ENCODE measurements around the gene SENP8.
"Not testable (repeated sequence)": the region's sequence is repeated elsewhere in the genome, so short reads cannot be mapped to it uniquely, and the experiment has no call there.

The SENP8 gene

DNA sequence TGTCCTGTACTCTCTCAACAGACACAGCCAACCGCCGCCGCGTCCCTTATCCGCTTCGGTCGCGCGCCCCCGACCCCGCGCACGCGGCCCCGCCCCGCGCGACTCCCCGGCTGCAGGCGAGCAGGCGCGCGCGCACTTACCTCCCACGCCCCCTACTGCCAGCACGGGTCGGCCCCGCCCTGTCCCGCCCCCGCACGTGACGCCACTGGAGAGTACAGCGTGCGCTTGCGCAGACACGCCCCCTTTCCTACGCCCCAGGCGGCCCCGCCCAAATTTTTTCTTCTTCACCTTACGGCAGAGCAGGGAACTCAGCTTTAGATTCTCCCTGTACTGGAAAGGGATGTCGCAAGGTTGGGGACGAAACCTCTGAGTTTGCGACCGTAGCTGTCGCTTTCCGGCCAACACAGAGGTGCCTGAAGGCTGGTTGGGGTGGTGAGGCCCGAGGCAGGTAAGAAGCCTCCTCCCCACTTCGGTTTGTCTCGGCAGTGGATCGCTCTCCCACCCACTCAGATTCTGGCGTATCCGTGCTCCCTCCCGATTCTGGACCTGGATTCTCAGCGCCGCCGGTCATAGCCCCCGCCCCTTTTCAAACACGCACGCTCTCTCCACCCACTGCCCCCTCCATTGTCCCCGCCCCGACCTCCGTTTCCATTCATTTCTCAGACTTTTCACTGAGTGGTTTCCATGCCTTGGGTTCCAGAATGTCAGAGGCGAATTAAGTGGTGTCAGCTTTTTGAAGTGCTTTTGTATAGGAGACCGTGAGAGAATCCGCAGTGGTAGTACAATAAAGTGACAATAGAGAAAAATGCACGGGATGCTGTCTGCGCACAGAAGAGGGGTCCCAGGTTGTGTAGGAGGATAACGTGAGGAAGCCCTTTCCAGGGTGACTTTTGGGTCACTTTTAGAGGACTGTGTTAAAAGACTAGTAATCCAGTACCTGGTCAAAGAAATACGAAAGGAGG, at the start of gene SENP8, which contains the start of gene MYO9A:
Gene SENP8 (plus strand): TSS at position 387 of the 962 bp plus-strand sequence. CDS start 21,221 bp downstream, outside the sequence.
Gene MYO9A (minus strand): TSS at position 134 of the 962 bp plus-strand sequence. CDS start 71,587 bp downstream, outside the sequence.
- DNase-seq: peak; percentile 98

DNA sequence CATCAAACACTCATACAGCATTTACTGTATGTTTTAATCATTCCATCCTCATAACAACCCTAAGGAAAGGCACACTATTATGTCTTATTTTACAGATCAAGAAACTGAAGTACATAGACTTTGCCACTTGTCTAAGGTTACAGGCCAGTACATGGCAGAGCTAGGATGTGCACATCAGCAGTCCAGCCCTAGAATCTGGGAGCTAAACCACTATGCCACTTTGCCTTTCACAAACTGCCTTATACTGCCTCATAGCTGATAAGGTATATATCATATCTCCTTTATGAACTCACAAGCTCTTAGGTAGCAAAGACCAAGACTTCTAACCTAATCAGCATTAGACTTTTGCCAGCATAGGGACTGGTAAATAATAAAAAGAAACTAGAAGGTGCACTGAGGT, 49.3 kb upstream of the SENP8 start:
- no peak for DNase-seq

DNA sequence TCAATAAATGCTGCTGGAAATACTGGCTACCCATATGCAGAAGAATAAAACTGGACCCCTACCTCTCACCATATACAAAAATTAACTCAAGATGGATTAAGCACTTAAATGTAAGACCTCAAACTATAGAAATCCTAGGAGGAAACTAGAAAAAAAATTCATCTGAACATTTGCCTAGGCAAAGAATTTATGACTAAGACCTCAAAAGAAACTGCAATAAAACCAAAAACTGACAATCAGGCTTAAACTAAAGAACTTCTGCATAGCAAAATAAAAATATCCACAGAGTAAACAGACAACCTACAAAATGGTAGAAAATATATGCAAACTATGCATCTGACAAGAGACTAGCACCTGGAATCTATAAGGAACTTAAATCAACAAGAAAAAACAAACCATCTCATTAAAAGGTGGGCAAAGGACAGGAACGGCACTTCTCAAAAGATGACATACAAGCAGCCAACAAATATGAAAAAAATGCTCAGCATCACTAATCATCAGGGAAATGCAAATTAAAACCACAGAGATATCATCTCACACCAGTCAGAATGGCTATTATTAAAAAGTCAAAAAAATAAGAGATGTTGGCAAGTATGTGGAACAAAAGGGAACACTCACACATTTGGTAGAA, 47.3 kb upstream of the SENP8 start:
- DNase-seq: no peak

DNA sequence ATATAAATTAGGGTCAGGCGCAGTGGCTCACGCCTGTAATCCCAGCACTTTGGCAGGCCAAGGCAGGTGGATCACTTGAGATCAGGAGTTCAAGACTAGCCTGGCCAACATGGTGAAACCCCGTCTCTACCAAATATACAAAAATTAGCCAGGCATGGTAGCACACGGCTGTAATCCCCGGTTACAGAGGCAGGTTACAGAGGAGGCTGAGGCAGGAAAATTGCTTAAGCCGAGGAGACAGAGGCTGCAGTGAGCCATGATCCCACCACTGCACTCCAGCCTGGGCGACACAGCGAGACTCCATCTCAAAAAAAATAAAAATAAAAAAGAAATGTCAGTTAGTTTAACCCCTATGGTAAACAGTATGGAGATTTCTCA, 46.8 kb upstream of the SENP8 start:
- DNase-seq: not testable (repeated sequence)

DNA sequence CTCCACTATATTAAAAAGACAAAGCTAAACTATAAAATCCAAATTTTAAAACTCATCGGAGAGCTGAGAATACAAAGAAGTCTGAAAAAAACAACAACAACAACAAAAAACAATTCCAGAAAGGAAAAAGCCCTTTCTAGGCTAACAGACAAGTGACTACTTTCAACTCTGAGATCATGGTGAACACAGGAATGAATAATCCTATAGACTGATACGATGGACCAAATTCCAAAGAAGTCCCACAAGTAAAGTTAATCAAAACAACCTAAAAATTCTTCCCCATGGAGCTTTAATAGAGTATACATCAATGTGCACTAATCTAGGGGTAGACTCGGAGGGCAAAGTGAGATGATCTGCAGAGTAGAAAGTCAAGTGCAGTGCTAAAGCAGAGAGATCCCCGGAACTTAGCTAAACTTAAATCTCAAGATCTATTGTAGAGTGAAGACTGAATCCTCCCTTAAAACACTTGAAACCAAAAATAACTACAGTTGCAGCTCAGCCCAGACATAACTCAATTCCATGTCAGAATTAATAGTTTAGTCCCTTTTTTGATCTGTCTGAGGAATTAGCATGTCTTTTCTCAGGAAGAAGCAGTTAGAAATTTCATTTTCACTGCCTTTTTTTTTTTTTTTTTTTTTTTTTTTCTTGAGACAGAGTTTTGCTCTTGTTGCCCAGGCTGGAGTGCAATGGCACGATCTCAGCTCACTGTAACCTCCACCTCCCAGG, 43.7 kb upstream of the SENP8 start:
- no peak for DNase-seq

DNA sequence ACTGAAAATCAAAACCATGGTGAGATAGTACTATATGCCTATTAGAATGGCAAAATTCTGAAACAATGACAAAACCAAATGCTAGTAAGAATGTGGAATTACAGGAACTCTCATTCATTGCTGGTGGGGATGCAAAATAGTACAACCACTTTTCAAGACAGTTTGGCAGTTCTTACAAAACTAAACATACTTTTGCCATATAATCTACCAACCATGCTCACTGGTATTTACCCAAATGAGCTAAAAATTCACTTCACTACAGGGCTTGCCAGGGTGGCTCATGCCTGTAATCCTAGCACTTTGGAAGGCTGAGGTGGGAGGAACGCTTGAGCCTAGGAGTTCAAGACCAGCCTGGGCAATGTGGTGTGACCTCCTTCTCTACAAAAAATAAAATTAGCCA, 40.3 kb upstream of the SENP8 start:
- DNase-seq: no peak

DNA sequence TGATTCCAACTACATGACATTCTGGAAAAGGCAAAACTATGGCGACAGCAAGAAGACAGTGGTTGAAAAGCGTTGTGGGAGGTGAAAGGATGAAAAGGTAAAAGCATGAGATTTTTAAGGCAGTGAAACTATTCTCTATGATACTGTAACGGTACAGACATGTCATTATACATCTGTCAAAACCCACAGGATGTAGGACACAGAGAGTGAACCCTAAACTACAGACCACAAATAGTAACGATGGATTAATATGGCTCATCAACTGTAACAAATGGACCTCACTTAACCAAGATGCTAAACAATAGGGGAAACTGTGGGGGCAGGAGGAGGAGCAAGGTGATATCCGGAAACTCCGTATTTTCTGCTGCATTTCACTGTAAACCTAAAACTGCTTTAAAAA, 39.3 kb upstream of the SENP8 start:
- DNase-seq: no peak

DNA sequence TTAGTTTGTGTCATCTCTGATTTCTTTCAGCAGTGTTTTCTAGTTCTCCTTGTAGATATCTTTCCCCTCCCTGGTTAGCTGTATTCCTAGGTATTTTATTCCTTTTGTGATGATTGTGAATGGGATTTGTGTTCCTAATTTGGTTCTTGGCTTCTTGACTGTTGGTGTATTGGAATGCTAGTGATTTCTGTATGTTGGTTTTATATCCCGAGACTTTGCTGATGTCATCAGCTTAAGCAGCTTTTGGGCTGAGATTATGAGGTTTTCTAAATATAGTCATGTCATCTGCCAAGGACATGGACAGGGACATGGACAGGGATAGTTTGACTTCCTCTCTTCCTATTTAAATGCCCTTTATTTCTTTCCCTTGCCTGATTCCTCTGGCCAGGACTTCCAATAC, 36.0 kb upstream of the SENP8 start:
- no peak for DNase-seq

DNA sequence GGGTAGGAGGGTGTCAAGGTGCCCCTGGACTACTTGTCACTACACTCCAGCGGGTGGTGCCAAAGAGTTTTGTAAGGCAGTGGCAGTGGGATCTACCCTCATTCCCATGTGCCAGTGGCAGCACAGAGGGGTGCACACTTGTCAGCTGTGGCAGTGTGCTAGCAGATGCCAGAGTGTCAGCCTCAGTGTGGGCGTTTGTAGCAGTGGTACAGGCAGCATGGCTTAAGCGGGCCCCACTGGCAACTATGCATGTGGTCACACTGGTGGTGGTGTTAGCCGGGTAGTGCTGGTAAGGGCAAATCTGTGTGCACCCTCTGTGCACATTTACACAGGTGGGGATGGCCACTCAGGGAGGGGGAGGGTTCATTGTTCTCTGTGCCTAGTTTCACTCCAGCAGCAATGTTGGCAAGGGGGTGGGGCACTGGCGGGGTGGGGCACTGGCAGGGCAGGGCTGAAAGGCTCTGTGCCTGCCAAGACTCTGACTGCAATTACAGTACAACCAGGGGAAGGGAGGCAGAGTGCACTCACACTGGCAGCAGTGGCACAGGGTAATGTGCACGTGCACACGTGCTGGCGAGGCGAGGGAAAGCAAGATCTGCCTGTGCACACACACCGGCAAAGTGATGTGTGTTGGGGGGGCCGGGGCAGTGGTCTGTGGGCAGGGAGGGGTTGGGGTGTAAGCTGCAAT, 32.0 kb upstream of the SENP8 start:
- DNase-seq: no peak

DNA sequence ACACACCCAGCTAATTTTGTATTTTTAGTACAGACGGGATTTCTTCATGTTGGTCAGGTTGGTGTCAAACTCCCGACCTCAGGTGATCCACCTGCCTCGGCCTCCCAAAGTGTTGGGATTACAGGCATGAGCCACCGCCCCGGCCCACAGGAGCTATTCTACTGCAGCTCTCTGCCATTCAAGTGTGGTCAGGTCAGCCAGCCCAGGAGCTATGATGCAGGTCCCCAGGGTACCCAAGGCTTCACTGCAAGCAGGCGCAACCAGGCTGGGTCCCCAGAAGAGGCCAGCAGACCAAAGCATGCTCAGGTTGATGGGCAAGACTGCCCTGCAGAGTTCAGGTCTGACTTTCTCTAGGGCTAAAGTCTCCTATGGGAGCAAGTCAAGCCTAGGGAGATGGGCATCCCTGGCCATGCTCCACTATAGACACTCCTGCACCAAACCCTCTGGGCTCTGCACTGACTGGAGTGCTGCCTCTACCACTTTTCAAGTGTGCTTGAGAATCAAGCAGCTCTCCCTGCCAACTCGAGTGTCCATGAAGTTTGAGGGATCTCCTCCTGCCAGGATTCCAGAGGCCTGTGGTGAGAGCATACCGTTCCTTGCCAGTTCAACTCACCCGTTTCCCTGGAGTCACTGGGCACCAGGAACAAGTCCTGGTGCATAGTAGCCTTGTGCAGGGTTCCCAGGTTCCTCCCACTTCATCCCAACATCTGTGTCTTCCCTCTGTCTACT, 31.1 kb upstream of the SENP8 start:
- DNase-seq: no peak

DNA sequence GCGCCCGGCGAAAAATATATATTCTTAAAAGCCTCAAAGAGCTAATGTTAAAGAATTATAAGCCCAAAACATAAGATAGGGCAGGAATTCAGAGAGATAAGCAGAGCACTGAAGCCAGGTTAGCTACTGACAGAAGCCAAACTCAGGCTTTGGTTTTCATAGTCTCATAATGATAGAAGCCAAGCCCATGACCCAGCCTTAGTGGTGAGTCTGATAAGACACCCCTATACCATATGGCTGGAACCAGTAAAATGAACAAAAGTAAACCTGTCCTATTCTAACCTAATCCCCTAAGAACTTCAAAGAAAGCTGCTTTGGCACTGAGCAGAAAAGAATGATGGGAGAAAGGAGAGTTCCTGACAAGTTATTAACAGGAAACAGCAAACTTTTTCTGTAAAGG, 26.2 kb upstream of the SENP8 start:
- no peak for DNase-seq

DNA sequence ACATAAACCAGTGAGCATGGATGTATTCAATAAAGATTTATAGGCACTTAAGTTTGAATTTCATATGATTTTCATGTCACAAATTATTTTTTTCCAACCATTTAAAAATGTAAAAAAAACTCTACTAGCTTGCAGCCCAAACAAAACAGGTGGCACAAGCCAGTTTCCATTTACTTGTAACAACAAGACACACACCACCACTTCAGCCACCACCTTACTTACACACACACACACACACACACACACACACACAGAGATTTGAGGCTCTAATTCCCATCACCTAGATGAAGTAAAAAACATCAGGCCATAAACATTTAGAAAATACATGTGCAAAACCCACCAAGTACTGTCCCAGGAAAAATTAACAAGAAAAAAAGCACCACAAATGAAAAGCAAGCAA, 25.5 kb upstream of the SENP8 start:
- no peak for DNase-seq

DNA sequence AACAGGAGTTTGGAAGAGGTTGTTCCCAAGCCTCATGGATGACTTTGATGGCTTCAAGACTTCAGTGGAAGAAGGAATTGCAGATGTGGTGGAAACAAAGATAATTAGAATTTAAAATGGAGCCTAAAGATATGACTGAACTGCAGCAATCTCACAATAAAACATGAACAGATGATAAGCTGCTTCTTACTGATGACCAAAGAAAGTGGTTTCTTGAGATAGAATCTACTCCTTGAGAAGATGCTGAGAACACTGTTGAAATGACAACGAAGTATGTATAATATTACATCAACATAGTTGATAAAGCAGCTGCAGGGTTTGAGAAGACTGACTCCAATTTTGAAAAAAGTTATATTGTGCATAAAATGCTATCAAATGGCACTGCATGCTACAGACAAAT, 21.4 kb upstream of the SENP8 start:
- DNase-seq: no peak

DNA sequence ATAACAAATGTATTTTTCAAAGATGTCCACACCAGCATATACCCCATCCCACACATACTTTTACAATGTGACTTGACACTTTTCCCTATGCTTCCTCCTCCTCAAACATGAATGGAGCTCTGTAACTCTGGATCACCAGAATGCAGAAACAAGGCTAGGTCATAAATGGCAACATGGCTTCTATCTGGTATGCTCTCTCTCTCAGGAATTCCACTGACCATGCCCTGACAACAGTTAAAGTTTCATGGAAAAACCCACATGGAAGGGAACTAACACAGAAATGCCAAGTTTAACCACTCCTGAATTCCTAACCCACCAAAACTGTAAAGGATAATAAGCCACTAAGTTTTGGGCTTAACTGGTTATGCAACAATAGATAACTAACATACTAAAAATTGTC, 20.2 kb upstream of the SENP8 start:
- no peak for DNase-seq

DNA sequence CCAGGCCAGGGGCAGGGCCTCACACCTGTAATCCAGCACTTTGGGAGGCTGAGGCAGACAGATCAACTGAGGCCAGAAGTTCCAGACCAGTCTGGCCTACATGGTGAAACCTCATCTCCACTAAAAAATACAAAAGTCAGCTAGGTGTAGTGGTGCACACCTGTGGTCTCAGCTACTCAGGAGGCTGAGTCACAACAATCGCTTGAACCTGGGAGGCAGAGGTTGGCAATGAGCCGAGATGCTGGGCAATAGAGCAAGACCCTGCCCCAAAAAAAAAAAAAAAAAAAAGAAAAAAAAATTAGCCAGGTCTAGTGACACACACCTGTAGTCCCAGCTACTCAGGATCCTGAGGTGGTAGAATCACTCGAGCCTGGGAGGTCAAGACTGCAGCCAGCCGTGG, 19.0 kb upstream of the SENP8 start:
- DNase-seq: no peak

DNA sequence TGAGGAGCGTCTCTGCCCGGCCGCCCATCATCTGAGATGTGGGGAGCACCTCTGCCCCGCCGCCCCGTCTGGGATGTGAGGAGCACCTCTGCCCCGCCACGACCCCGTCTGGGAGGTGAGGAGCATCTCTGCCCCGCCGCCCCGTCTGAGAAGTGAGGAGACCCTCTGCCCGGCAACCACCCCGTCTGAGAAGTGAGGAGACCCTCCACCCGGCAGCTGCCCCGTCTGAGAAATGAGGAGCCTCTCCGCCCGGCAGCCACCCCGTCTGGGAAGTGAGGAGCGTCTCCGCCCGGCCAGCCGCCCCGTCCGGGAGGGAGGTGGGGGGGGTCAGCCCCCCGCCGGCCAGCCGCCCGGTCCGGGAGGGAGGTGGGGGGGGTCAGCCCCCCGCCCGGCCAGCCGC, 17.7 kb upstream of the SENP8 start:
- not testable (repeated sequence) for DNase-seq

DNA sequence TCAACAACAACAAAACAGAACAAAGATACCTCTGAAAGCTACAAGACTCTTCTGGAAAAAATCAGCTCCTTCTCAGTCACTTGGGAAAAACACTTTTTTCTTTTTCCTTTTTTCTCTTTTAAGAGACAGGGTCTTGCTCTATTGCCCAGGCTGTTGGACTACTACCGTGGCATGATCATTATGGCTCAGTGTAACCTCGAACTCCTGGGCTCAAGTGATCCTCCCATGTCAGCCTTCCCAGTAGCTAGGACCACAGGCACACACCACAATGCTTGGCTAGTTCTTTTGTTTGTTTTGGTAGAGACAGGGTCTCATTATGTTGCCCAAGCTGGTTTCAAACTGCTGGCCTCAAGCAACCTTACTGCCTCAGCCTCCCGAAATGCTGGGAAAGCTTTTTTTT, 13.1 kb upstream of the SENP8 start:
- DNase-seq: no peak

DNA sequence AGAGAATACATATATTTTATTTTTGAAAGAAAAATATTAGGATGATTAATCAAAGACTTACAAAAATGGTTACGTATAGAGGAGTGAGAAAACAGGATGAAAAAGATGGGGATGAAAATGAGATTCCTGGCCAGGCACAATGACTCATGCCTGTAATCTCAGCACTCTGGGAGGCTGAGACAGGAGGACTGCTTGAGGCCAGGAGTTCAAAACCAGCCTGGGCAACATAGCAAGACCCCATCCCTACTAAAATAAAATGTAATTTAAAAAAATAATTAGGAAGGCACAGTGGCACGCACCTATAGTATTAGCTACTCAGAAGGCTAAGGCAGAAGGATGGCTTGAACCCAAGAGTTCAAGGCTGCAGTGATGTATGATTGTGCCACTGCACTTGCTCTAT, 12.1 kb upstream of the SENP8 start:
- DNase-seq: no peak

DNA sequence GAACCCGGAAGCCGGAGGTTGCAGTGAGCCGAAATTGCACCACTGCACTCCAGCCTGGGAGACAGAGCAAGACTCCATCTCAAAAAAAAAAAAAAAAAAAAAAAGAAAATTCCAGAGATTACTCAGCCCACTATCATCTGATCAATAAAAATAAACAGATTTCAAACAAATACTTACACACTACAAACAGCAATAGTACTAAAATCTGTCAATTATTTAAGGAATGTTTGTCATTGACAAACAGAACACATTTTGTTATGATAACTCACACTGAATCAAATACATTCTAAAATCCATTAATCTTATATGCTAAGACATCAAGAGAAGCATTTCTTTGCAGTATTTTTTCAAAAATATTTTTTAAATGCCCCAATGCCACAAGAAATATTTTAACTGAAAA, 7.8 kb upstream of the SENP8 start:
- no peak for DNase-seq

DNA sequence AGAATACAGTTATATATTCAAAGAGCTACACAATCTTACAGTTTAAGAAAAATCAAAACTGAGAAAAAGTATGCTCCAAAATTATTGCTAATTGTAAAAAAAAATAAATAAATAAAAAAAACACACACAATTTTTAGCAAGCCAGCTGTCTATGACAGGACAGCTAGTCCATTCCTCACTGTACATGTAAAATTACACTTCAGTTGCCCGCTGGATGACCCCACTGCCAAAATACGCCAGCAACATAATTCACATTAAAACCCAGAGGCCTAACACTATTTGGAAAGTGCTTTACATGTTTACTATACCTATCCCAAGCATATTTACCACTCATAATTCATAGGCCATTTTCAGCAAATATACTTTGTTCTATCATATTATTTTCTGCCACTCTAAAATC, 6.1 kb upstream of the SENP8 start:
- no peak for DNase-seq

DNA sequence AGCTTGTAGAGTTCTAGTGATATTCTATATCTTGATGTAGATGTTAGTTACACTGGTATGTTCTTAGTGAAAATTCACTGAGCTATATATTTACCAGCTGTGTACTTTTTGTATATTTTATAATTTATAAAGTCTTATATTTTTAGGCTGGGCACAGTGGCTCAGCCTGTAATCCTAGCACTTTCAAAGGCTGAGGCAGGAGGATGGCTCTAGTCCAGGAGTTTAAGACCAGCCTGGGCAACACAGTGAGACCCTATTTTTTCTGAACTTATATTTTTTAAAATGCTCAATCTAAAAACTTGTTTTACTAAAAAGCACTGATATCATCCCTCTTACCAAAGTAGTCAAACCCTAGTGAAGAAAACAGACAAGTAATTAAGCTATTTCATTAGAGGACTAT, 5.4 kb upstream of the SENP8 start:
- no peak for DNase-seq

DNA sequence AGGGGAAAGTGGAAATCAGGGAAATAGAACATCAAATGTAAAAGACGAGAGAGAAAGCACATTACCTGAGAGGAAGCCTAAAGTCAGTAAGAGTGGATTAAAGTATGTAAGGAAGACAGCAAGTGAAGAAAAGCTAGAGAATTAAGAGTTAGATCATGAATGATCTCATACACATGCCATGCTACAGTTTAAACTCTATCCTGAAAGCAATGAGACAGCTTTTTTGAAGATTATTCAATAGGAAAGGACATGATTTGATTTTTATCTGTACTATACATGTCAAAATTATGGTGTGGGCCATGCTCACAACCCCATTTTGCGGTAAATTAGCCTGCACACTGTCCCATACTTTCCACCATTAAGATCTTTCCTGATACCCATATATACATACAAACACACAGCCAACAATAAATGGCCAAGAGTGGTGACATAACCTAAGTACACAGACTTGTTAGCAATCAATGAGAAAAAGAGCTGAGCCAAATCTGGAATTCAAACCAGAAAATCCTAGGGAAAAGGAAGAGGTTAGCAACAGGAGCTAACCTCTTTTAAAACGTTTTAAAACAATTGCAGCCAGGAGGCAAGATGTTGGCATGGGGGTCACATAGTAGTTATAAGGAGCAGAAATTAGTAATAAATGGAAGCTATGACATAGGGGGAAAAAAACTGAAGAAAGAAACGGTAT, 4.7 kb upstream of the SENP8 start:
- no peak for DNase-seq

Data from activated effector memory CD4-positive, alpha-beta T cell treated with Interleukin-2 at 50 U/mL for 16 hours (primary cell).